ENCODE results near the gene ZBTB16.

- TF ChIP-seq CTCF (IDR thresholded peaks at IDR 0.05; ENCODE audit: low read depth, low read length), result no peak
- no peak for TF ChIP-seq MAX (IDR thresholded peaks at IDR 0.05; ENCODE audit: low read depth, low read length)
- TF ChIP-seq POLR2A (IDR thresholded peaks at IDR 0.05; ENCODE audit: extremely low read depth, insufficient read length), result no peak
- no peak for TF ChIP-seq MYC (IDR thresholded peaks at IDR 0.05; ENCODE audit: low read depth, low read length)
Measured at GRCh38 chr11:114200351-114201133, 141.0 kb downstream of the ZBTB16 start.

Data from NB4 (cell line).